HCT116 (cell line): ENCODE data around the gene CCNE1.

Source experiments
- EZH2 ChIP-seq: fragments of 200-600 bp; sonication (generic); IDR thresholded peaks from 2 replicates; pipeline ENCODE4 v1.6.1; 2017; ENCODE audit warnings: antibody characterized with exemption, mixed run types
- EZH2phosphoT487 ChIP-seq: fragments of 200-600 bp; IDR thresholded peaks from 2 replicates; pipeline ENCODE4 v1.6.1; 2018; ENCODE audit warnings: antibody characterized with exemption, borderline replicate concordance
- JUND ChIP-seq: IDR thresholded peaks from 2 replicates; pipeline ENCODE4 v1.6.1; 2012
- POLR2A ChIP-seq: IDR thresholded peaks from 2 replicates; pipeline ENCODE4 v1.7.0; 2011; ENCODE audit warnings: borderline replicate concordance; ENCODE audit not compliant: insufficient read depth, insufficient read length; ENCODE audit errors: extremely low read depth
- SIN3A ChIP-seq: IDR thresholded peaks from 2 replicates; pipeline ENCODE4 v1.6.1; 2012; ENCODE audit warnings: low read depth
- TCF7L2 ChIP-seq: IDR thresholded peaks from 2 replicates; pipeline ENCODE4 v1.7.0; 2011; ENCODE audit warnings: borderline replicate concordance, inconsistent platforms; ENCODE audit not compliant: insufficient read depth, insufficient read length; ENCODE audit errors: extremely low read depth
- ZFX ChIP-seq: fragments of 450-650 bp; IDR thresholded peaks from 2 replicates; pipeline ENCODE4 v1.6.1; 2017
- TF ChIP-seq, protein P1 (sequence below), 3 experiments: fragments of 200-600 bp in 1 of 3; sonication (generic) in 1 of 3; IDR thresholded peaks in 2 of 3; conservative IDR thresholded peaks in 1 of 3; 2 replicates each; pipeline ENCODE4 v1.5.1; 2012 to 2017; ENCODE audit warnings: low read depth in 2 of 3, low read length in 2 of 3, antibody characterized with exemption in 1 of 3, borderline replicate concordance in 1 of 3, control low read depth in 1 of 3, mild to moderate bottlenecking in 1 of 3, mixed read lengths in 1 of 3, mixed run types in 1 of 3, moderate library complexity in 1 of 3; ENCODE audit not compliant: insufficient read depth in 1 of 3
- TF ChIP-seq, protein P2 (sequence below): IDR thresholded peaks from 2 replicates; pipeline ENCODE4 v1.6.1; 2011; ENCODE audit warnings: mild to moderate bottlenecking, low read length, moderate library complexity; ENCODE audit not compliant: insufficient replicate concordance; ENCODE audit errors: extremely low read depth

DNA sequence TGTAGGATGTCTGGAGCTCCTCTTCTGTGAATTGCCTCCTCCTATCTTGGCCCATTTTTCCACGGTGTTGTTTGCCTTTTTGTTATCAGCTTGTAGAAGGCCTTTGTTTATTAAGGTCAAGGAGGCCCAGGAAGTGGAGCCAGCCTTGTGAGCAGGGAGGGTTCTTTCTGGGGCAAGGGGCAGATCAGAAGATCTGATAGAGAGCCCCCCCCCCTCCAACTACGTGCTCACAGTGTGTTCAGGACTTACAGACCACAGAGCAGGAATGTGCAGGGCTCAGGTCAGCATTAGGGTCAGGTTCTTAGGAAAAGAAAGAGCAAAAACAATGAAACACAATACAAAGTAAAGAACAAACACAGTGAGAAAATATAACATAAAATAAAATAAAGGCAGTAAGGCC is 59.4 kb downstream of the CCNE1 start:
- TF ChIP-seq ZFX (no peak), JUND (no peak), TCF7L2 (no peak), POLR2A (no peak), EZH2 (no peak), SIN3A (no peak), EZH2phosphoT487 (no peak)
- TF ChIP-seq, protein P1, sequence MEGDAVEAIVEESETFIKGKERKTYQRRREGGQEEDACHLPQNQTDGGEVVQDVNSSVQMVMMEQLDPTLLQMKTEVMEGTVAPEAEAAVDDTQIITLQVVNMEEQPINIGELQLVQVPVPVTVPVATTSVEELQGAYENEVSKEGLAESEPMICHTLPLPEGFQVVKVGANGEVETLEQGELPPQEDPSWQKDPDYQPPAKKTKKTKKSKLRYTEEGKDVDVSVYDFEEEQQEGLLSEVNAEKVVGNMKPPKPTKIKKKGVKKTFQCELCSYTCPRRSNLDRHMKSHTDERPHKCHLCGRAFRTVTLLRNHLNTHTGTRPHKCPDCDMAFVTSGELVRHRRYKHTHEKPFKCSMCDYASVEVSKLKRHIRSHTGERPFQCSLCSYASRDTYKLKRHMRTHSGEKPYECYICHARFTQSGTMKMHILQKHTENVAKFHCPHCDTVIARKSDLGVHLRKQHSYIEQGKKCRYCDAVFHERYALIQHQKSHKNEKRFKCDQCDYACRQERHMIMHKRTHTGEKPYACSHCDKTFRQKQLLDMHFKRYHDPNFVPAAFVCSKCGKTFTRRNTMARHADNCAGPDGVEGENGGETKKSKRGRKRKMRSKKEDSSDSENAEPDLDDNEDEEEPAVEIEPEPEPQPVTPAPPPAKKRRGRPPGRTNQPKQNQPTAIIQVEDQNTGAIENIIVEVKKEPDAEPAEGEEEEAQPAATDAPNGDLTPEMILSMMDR (IDR thresholded peaks at IDR 0.05 in 2 of 3, conservative IDR thresholded peaks at IDR 0.05 in 1 of 3; ENCODE audit: borderline replicate concordance in 1 of 3, insufficient read depth in 1 of 3, low read depth in 2 of 3, low read length in 2 of 3): no peak
- TF ChIP-seq, protein P2, sequence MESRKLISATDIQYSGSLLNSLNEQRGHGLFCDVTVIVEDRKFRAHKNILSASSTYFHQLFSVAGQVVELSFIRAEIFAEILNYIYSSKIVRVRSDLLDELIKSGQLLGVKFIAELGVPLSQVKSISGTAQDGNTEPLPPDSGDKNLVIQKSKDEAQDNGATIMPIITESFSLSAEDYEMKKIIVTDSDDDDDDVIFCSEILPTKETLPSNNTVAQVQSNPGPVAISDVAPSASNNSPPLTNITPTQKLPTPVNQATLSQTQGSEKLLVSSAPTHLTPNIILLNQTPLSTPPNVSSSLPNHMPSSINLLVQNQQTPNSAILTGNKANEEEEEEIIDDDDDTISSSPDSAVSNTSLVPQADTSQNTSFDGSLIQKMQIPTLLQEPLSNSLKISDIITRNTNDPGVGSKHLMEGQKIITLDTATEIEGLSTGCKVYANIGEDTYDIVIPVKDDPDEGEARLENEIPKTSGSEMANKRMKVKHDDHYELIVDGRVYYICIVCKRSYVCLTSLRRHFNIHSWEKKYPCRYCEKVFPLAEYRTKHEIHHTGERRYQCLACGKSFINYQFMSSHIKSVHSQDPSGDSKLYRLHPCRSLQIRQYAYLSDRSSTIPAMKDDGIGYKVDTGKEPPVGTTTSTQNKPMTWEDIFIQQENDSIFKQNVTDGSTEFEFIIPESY: no peak
